K562 (cell line): ENCODE data around the gene THAP11. TPM values are rescaled to one million over a fixed set of nuclear protein-coding genes. Genes with fewer than 3 reads are reported as not detected.
A peak's percentile ranks its signal among the peaks of the same experiment; 100 is the strongest.

Source experiments
- ATAC-seq: fragments of 200-7000 bp; cut with Tn5 transposase; 3 replicates; pipeline ENCODE4 v1.9.1; 2020; ENCODE audit warnings: moderate library complexity
- BruUV-seq: library from RNA; stranded (reverse); fragments of 400-500 nt; replicated peaks from 2 replicates; lab custom pipeline; 2021; lab: Mats Ljungman, UMichigan
- CTCF ChIA-PET: fragments of 300-600 bp; formaldehyde crosslinking; extraction: SDS; loops from one replicate; lab custom pipeline; 2021; ENCODE audit warnings: low intra/inter-chr PET ratio; lab: Yijun Ruan, JAX
- POLR2A ChIA-PET: fragments of 300-600, 350-650 bp; sonication (Branson Sonifier 250); formaldehyde crosslinking; extraction: SDS; loops from one replicate; lab custom pipeline; 2021; ENCODE audit warnings: antibody characterized with exemption, inconsistent platforms; lab: Yijun Ruan, JAX
- DNase-seq, 4 experiments: peaks; one replicate each; pipeline versions ENCODE4 v3.0.0 to v3.0.0-alpha.2; 2011 to 2018; ENCODE audit warnings: low spot score in 3 of 4, mixed read lengths in 3 of 4; ENCODE audit errors: extremely low read depth in 1 of 4
- FAIRE-seq: peaks from 2 replicates; lab custom pipeline; 2011; peaks lifted over from hg19 to GRCh38; lab: Jason Lieb, UNC
- H2AFZ ChIP-seq: 2 replicates; pipeline ENCODE4 v1.6.0; 2011; ENCODE audit warnings: low read depth, low read length, control low read depth, inconsistent platforms
- H3K27ac ChIP-seq: fragments of 200-600 bp; 3 replicates; pipeline ENCODE4 v1.8.0; 2011; ENCODE audit warnings: low read depth, mild to moderate bottlenecking, control low read depth, inconsistent platforms, low read length, moderate library complexity, mixed read lengths; ENCODE audit errors: extremely low read depth
- H3K27me3 ChIP-seq, 2 experiments: fragments of 300-600 bp in 1 of 2; 2 replicates in 1 of 2; 3 replicates in 1 of 2; pipeline versions ENCODE4 v1.6.0 to v1.8.0; 2011; ENCODE audit warnings: inconsistent platforms in 2 of 2, low read length in 2 of 2, mild to moderate bottlenecking in 1 of 2, mixed read lengths in 1 of 2, moderate library complexity in 1 of 2; ENCODE audit not compliant: control insufficient read depth in 2 of 2, insufficient read depth in 2 of 2
- H3K36me3 ChIP-seq: fragments of 300-600 bp; 3 replicates; pipeline ENCODE4 v1.8.0; 2011; ENCODE audit warnings: mild to moderate bottlenecking, low read length, inconsistent platforms; ENCODE audit not compliant: control insufficient read depth, insufficient read depth
- H3K4me1 ChIP-seq, 2 experiments: fragments of 200-600 bp in 1 of 2; replicated peaks in 1 of 2; 2 replicates in 1 of 2; 3 replicates in 1 of 2; pipeline versions ENCODE4 v1.5.1 to v1.8.0; 2011; ENCODE audit warnings: inconsistent platforms in 2 of 2, low read length in 2 of 2, mild to moderate bottlenecking in 1 of 2, mixed read lengths in 1 of 2, moderate library complexity in 1 of 2; ENCODE audit not compliant: control insufficient read depth in 2 of 2, insufficient read depth in 2 of 2
- H3K4me2 ChIP-seq: 2 replicates; pipeline ENCODE4 v1.6.1; 2011; ENCODE audit warnings: low read length, control low read depth, inconsistent platforms, mixed read lengths; ENCODE audit not compliant: insufficient read depth
- H3K4me3 ChIP-seq: fragments of 200-600 bp; sonication (generic), shearing (Covaris generic); 2 replicates; pipeline ENCODE4 v1.5.1; 2016; ENCODE audit warnings: control low read depth, inconsistent platforms
- H3K79me2 ChIP-seq: fragments of 200-600 bp; 3 replicates; pipeline ENCODE4 v1.8.0; 2011; ENCODE audit warnings: low read length, inconsistent platforms; ENCODE audit not compliant: control insufficient read depth, insufficient read depth
- H3K9ac ChIP-seq, 2 experiments: 2 replicates each; pipeline versions ENCODE4 v1.6.0 to v1.6.1; 2011; ENCODE audit warnings: low read depth in 2 of 2, low read length in 2 of 2, control low read depth in 1 of 2, inconsistent platforms in 1 of 2, mild to moderate bottlenecking in 1 of 2, mixed read lengths in 1 of 2; ENCODE audit not compliant: insufficient read depth in 1 of 2
- H3K9me1 ChIP-seq: one replicate; pipeline ENCODE4 v1.6.0; 2011; ENCODE audit warnings: inconsistent platforms, mild to moderate bottlenecking, low read length, moderate library complexity; ENCODE audit not compliant: control insufficient read depth, insufficient read depth
- H3K9me3 ChIP-seq: replicated peaks from 2 replicates; pipeline ENCODE4 v1.5.1; 2011; ENCODE audit warnings: low read depth, low read length, inconsistent platforms; ENCODE audit not compliant: control insufficient read depth, insufficient read depth
- H4K20me1 ChIP-seq: replicated peaks from 2 replicates; pipeline ENCODE4 v1.6.1; 2011; ENCODE audit warnings: low read length, inconsistent platforms, mixed read lengths; ENCODE audit not compliant: control insufficient read depth, insufficient read depth
- MTF1 ChIP-seq: fragments of 250-450 bp; sonication (Bioruptor Pico); IDR thresholded peaks from 2 replicates; pipeline ENCODE4 v1.9.0; 2021; ENCODE audit warnings: moderate library complexity, mild to moderate bottlenecking, inconsistent platforms, borderline replicate concordance
- POLR2A ChIP-seq: fragments of 450-650 bp; conservative IDR thresholded peaks from 2 replicates; pipeline ENCODE4 v1.6.1; 2016
- XRCC3 ChIP-seq: fragments of 450-650 bp; IDR thresholded peaks from 2 replicates; pipeline ENCODE4 v1.6.1; 2017; ENCODE audit warnings: mild to moderate bottlenecking, moderate library complexity
- ZC3H4 ChIP-seq: sonication (generic); formaldehyde crosslinking; IDR thresholded peaks from 2 replicates; pipeline ENCODE4 v1.9.0; 2021; ENCODE audit warnings: missing genetic modification reagents, borderline replicate concordance
- WGBS: fragments of 100-300 bp; shearing (Covaris generic); methylation state at CpG from one replicate; pipeline ENCODE4 v1.1.6; 2016; ENCODE audit warnings: low coverage, mixed read lengths; ENCODE audit not compliant: insufficient coverage; ENCODE audit errors: missing lambda C conversion rate; 5-methylcytosine and 5-hydroxymethylcytosine counted together
- in situ Hi-C: fragments of 300-500 bp; cut with MboI; formaldehyde crosslinking; loops from 4 replicates; pipeline ENCODE4 v1.15.0; 2018; ENCODE audit warnings: inconsistent platforms, mixed read lengths
- intact Hi-C: fragments of 100-400 bp; cut with micrococcal nuclease; formaldehyde crosslinking; loops from 2 replicates; pipeline ENCODE4 v1.14.2; 2022
- polyA plus RNA-seq, 8 experiments: library from polyadenylated mRNA; depleted of rRNA in 4 of 8; stranded (reverse) in 5 of 8; unstranded in 3 of 8; fragments of >200 nt; fragmentation: Nextera tagmentation in 2 of 8; fragmentation: Illumina TruSeq in 1 of 8; extraction: Ambion mirVana in 2 of 8; extraction: Trizol in 1 of 8; gene quantifications; 2 replicates each; pipeline versions ENCODE4 v1.2.1 to v1.2.3, GENCODE V29; 2011 to 2014; ENCODE audit warnings: inconsistent platforms in 1 of 8, missing spikeins in 1 of 8
- total RNA-seq, 7 experiments: library from RNA; depleted of rRNA in 6 of 7; stranded (reverse); fragments of >200 nt in 6 of 7; fragmentation: Illumina TruSeq in 2 of 7; extraction: Trizol in 2 of 7; gene quantifications; 2 replicates each; pipeline versions ENCODE4 v1.2.1 to v1.2.3, GENCODE V29; 2011 to 2021; ENCODE audit warnings: low replicate concordance in 1 of 7
- TF ChIP-seq, protein P1 (sequence below): sonication (generic); formaldehyde crosslinking; IDR thresholded peaks from 2 replicates; pipeline ENCODE4 v1.8.1; 2023; ENCODE audit warnings: mild to moderate bottlenecking, missing genetic modification reagents

Gene THAP11
- total and polyA plus RNA-seq, 9 of the 15 experiments (the other 6 are each of a cell fraction or from before 2014, with no cell fraction given), result 2.4 to 31.6 (median 21.4) TPM

DNA sequence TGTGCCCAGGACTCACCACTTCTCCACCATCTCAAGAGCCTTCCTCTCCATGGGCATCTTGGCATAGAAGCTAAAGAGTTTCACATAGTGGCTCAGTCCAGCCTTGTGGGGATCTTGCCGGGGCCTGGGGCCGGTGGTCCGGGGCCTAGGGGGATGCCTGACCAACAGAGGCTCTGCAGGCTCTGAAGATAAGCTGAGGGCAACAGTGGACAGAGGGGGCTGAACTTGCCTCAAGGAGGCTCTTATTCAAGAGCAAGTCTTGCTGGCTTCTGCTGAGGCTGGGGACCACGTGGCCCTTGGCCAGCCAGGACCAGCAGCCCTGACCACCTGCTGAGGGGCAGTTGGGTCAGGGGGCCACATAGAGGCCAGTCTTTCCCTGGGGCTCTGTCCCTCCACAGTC is 13.5 kb upstream of the THAP11 start:
- BruUV-seq, result no TSS peak
- Histone ChIP-seq H4K20me1 (no peaks in the 10 kb centered on the region; the same call in 1 of the 2 replicates), H3K79me2 (peaks cover 16% of the 10 kb centered on the region), H3K4me2 (no peak overlapping the region), H3K36me3 (peaks cover 58% of the 10 kb centered on the region; the same call in 2 of the 3 replicates), H3K27me3 (no peaks in the 10 kb centered on the region), H3K27ac (no peak overlapping the region), H3K9ac (no peak overlapping the region), H3K4me1 (peaks cover 7 to 26% of the 10 kb centered on the region in 2 experiments; a peak in 4 of 5 replicates), H2AFZ (no peak overlapping the region), H3K4me3 (no peak overlapping the region), H3K9me3 (no peaks in the 10 kb centered on the region), H3K9me1 (peaks cover 5% of the 10 kb centered on the region)
- in situ Hi-C loops, result no loop called here
- no peak for TF ChIP-seq XRCC3
- TF ChIP-seq ZC3H4 (CRISPR knock-in tag), result no peak
- no peak for TF ChIP-seq POLR2A
- TF ChIP-seq, protein P1, sequence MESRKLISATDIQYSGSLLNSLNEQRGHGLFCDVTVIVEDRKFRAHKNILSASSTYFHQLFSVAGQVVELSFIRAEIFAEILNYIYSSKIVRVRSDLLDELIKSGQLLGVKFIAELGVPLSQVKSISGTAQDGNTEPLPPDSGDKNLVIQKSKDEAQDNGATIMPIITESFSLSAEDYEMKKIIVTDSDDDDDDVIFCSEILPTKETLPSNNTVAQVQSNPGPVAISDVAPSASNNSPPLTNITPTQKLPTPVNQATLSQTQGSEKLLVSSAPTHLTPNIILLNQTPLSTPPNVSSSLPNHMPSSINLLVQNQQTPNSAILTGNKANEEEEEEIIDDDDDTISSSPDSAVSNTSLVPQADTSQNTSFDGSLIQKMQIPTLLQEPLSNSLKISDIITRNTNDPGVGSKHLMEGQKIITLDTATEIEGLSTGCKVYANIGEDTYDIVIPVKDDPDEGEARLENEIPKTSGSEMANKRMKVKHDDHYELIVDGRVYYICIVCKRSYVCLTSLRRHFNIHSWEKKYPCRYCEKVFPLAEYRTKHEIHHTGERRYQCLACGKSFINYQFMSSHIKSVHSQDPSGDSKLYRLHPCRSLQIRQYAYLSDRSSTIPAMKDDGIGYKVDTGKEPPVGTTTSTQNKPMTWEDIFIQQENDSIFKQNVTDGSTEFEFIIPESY (CRISPR knock-in tag), result no peak
- TF ChIP-seq MTF1 (CRISPR knock-in tag), result no peak
- FAIRE-seq, result no peak
- WGBS, result 91% methylated on average over 4 of the region's 4 CpGs
- CTCF ChIA-PET, result no interaction called here
- intact Hi-C loops, result no loop called here
- POLR2A ChIA-PET, result no interaction called here
- ATAC-seq, result no peak
- peak in 1 of 4 experiments; percentile 10 for DNase-seq
